HG03139 (cell line): ENCODE results near the gene SNED1.

ENCODE experiments used
- ATAC-seq: cut with Tn5 transposase; IDR thresholded peaks from one replicate; pipeline ENCODE4 v1.9.1; 2021; ENCODE audit not compliant: unreplicated experiment

Gene SNED1

GRCh38 chr2:241066171-241066892 lies 67.9 kb downstream of the SNED1 start:
- no peak for ATAC-seq

- ATAC-seq, result no peak
These were observed 68.5 kb downstream of the SNED1 start for GRCh38 chr2:241066893-241067341.

GRCh38 chr2:241067501-241068135 lies 69.2 kb downstream of the SNED1 start:
- ATAC-seq, result no peak

- ATAC-seq, result no peak
These were observed 69.9 kb downstream of the SNED1 start for GRCh38 chr2:241068136-241068941.

GRCh38 chr2:241068942-241069810 lies 70.8 kb downstream of the SNED1 start:
- ATAC-seq, result no peak

- ATAC-seq, result no peak
These were observed 71.4 kb downstream of the SNED1 start for GRCh38 chr2:241069821-241070281.

GRCh38 chr2:241070361-241070760 lies 71.9 kb downstream of the SNED1 start:
- ATAC-seq, result no peak

- ATAC-seq, result no peak
These were observed 72.6 kb downstream of the SNED1 start for GRCh38 chr2:241070811-241071676.

- ATAC-seq, result no peak
These were observed 73.3 kb downstream of the SNED1 start for GRCh38 chr2:241071677-241072111.

GRCh38 chr2:241072151-241072550 lies 73.7 kb downstream of the SNED1 start:
- ATAC-seq, result no peak

GRCh38 chr2:241072553-241073165 lies 74.2 kb downstream of the SNED1 start:
- ATAC-seq, result no peak

- no peak for ATAC-seq
These were observed 75.0 kb downstream of the SNED1 start for GRCh38 chr2:241073166-241074064.

GRCh38 chr2:241074065-241074818 lies 75.8 kb downstream of the SNED1 start:
- ATAC-seq, result no peak

GRCh38 chr2:241074901-241075540 lies 76.6 kb downstream of the SNED1 start:
- ATAC-seq, result no peak

GRCh38 chr2:241080405-241081189 lies 82.2 kb downstream of the SNED1 start:
- no peak for ATAC-seq

GRCh38 chr2:241081190-241081642 lies 82.8 kb downstream of the SNED1 start:
- ATAC-seq, result no peak
